IPS DF 19.7 (cell line): ENCODE data around the gene AGAP5.
A peak's percentile ranks its signal among the peaks of the same experiment; 100 is the strongest.
"Not testable (repeated sequence)": the region's sequence is repeated elsewhere in the genome, so short reads cannot be mapped to it uniquely, and the experiment has no call there.

Experiments used
- DNase-seq: peaks from one replicate; pipeline ENCODE4 v3.0.0-alpha.2; 2013; ENCODE audit warnings: low read depth, low spot score

AGAP5 gene

DNA sequence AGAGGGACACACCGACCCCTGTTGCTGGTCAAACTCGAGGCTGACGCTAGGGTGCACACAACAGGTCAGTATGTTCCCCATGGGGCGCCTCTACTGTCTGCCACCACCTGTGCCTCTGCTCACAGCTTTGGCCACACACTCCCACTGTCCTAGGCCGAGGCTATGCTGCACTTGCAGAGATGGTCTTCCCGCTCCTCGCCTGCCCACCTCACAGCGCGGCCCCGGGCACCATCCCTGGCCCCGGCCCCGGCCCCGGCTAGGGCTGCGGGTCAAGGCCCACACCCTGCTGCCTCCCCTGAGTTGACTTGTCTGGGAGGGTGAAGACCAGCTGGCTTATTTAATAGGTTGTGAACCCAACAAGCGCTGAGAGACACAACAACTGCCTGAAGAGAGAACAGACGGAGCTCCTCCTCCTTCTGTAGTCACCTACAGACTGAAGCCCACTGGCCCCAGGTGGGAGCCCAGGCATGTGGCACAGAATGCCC lies at the start of gene AGAP5:
Gene AGAP5, minus strand, starts transcription at position 435 of the 485 bp plus-strand sequence. Its CDS starts 354 bp downstream, at position 81.
- not testable (repeated sequence) for DNase-seq

DNA sequence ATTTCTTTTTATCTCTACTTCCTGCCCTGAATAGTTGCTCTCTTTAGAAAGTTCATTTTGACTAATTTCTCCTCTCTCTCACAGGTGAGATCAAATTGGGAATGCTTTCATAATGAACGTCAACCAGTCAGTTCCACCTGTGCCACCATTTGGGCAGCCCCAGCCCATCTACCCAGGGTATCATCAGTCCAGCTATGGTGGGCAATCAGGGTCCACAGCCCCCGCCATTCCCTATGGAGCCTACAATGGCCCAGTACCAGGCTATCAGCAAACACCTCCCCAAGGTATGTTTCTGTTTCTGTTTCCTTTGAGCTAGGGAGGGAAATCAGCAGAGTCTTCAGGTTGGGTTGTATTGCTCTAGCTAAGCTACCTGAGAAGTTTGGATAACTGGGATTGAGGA lies 48.8 kb upstream of the AGAP5 start:
- DNase-seq: no peak

DNA sequence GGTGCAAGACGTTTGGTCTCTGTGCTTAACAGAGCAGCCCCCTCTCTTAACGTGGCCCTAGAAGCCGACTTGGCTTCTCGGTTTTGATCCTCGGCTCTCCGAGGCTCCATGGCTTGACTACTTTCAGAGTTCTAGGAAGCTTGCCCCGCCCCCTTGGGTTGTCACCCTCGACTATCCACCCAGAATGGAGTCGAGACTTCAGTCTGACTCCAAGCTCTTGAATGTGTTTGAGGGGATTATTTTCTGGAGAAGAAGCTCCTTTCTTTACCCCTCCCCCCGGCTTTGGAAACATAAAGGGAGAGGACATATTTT lies 46.7 kb upstream of the AGAP5 start:
- DNase-seq: no peak

DNA sequence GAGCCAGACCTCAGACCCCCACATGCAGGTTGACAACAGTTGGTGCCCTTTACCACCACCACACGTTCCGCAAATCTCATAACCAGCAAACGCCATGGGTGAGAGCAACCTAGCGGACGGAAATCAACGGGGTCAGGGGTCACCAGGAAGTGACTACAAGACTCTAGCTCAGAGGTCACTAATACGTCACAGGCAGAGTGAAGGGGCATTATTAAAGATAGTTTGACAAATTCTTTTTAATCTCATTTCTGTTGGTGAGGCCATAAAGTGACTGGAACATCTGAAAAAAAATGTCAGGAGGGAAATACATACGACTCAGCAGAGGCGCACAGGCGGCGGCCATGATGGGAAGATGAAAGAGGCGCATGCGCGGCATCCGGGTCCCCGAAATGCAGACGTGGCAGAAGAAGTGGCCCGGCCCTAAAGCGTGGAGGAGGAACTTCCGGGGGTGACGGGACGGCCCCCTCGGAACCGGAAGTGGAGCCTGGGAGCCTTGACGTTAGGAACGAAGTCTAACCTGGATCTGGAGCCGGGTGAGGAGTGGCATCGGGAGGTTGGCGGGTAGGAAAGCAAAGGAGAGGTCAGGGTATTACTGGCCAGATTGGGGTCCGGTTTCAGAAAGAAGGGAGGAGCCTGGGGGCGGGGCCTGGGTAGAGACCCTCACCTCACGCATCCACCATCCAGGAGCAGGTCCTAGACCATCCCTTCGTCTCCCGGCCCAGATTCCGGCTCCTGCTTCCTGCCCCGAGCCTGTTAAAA lies 46.2 kb upstream of the AGAP5 start, which contains the start of gene SEC24C:
Gene SEC24C, plus strand, starts transcription at position 468 of the 759 bp plus-strand sequence. CDS start 2,461 bp downstream, outside the sequence.
- DNase-seq: peak; percentile 79

DNA sequence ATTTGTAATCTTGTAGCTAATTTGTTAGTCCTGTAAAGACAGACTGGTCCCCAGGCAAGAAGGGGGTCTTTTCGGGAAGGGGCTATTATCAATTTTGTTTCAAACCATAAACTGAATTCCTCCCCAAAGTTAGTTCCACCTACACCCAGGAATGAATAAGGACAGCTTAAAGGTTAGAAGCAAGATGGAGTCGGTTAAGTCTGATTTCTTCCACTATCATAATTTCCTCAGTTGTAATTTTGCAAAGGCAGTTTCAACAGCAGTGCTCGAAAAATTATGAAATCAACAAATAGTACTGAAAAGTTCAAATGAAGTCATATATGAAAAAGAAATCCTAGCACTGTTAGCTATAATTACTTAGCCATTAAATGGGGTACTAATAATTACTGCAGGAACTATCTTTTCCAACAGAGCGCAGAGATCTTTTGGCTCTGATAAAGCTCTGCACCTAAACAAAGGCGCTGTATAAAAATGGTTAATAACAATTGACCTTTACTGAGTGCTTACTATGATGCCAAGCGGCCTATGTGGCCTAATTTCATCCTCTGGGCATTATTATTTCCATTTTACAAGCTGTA lies 45.5 kb upstream of the AGAP5 start:
- no peak for DNase-seq

DNA sequence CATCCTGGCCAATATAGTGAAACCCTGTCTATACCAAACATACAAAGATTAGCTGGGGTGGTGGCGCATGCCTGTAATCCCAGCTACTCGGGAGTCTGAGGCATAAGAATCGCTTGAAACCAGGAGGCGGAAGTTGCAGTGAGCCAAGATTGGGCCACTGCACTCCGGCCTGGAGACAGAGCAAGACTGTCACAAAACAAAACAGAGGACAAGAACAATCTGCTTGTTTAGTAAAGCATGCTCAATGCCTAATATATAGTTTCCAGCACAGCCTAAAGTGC lies 44.5 kb upstream of the AGAP5 start:
- DNase-seq: no peak

DNA sequence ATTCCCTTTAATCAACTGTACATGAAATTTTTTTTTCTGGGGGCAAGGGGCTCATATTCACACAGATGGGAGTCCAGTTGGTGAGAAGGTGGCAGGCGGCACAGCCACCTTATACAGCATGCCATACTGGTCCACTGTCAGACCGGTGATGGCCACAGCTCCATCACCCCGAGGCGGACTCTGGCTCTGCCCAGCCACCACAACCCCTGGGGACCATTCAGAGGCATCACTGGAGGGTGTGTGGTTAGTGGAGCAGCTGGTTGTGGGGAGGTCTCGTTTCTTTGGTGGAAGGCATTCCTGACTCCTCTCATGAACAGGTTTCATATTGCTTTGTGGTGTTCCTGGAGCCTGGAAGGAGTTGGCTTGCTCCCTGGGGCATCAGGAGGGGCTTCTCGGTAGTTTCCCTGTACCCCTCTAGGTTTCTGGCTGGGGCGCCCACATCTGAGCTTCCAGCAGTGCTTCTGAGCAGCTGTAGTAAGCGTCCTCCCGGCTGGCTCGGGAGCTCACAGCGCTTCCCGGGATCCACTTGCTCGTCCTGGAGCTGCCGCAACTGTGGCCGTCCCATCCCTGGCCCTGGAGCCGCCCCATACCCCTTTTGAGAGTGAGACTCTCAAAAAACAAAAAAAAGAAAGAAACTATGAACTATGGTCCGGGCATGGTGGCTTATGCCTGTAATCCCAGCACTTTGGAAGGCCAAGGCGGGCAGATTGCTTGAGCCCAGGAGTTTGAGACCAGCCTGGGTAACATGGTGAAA lies 42.8 kb upstream of the AGAP5 start:
- not testable (repeated sequence) for DNase-seq

DNA sequence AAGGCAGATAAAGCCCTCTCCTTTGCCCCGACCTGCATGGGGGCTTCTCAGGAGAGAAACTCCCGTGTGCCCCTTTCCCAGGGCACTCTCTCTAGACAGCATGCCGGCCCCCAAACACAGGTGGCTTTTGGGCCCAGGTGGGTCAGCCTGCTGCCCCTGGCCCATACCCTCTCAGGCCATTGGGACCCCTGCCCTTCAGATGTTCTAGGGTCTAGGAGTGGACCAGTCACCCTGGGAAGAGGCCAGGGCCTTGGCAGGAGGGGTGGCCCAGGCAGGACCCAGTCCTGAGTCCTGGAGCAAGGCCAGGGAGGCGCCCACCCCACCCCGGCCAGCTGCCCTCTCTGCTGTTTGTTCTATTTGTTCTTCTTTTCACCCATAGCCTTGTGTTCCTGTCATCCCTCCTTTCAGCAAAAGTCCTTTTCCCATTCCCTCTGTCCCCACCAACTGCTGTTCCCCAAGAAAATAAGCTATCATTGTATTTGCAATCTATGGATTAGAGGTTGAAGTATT lies 36.9 kb upstream of the AGAP5 start:
- DNase-seq: no peak

DNA sequence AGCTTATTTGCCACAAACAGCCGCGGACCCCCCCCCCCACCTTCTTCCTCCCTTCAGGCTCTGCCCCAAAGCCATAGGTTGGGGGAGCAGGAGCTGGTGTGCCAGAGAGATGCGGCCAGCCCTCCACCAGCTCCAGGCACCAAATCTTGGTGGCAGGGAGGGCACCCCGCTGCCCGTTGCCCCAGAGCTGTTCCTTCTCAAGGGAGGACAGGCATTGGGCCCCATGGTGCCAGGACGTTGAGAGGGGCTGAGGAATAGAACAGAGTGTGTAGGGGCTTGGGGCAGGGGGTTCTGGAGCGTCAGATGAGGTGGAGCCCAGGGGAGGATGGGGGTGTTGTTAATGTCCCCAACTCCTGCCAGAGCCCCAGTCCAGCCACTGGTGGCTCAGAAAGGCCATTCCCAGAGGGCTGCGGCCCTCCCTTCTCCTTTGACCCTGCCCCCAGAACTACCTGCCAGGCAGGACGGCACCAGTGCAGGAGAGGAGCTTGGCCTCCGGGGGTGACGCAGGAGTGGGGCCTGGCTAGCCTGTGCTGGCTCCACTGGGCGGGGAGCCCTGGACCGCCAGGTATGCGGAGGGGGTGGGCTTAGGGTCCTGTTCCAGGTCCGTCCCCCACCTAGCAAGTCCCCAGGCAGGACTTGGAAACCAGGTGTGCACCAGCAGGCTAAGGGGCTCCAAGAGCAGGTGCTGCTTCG lies 36.3 kb upstream of the AGAP5 start:
- DNase-seq: no peak

DNA sequence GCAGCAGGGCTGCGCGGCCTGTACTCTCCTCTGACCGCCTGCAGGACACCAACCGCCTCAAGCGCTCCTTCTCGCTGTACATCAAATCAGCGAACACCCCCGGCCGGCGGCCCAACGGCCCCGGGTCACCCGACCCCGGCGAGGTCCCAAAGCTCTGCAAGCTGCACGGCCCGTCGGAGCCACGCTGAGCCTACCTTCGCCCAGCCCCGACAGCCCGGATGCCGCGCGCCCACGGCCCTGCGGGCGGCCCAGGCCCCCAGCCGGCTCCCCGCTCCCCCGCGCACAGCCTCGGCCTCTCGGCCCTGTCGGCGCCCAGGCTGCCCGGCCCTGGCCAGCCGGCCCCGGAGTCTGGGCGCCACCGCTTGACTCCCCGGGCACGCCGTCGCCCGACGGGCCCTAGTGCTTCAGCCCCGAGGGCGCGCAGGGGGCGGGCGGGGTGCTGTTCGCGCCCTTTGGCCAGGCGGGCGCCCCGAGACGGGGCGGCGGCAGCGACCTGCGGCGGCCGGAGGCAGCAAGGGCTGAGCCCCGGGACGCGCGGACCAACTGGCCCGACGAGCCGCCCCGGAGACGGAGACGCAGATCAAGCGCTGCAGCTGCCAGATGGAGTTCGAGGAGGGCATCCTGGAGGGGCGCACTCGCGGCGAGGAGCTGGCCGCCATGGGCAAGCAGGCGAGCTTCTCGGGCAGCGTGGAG lies 35.2 kb upstream of the AGAP5 start:
- no peak for DNase-seq

DNA sequence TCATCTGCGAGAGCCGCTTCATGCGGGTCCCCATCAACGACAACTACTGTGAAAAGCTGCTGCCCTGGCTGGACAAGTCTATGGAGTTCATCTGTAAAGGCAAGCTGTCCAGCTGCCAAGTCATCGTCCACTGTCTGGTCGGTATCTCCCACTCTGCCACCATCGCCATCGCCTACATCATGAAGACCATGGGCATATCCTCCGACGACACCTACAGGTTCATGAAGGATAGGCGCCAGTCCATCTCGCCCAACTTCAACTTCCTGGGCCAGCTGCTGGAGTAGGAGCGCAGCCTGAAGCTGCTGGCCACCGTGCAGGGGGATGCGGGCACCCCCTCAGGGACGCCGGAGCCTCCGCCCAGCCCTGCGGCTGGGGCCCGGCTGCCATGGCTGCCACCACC lies 34.5 kb upstream of the AGAP5 start:
- DNase-seq: no peak

DNA sequence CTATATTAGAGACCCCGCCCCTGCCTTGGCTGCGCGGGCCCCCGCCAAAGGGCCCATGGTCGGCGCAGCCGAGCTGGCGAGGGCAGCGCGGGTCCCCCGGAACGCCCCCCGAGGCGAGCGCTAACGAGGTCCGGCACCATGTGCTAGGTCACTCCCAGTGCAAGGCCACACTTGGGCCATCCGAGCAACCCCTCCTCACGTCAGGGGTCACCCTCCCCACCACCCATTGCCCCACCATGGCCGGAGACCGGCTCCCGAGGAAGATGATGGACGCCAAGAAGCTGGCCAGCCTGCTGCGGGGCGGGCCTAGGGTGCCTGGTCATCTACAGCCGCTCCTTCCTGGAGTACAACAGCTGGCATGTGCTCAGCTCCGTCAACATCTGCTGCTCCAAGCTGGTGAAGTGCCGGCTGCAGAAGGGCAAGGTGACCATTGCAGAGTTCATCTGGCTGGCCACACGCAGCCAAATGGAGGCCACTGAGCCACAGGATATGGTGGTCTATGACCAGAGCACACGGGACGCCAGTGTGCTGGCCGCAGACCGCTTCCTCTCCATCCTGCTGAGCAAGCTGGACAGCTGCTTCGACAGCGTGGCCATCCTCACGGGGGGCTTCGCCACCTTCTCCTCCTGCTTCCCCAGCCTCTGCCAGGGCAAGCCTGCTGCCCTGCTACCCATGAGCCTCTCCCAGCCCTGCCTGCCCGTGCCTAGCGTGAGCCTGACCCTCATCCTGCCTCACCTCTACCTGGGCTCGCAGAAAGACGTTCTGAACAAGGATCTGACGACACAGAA lies 33.9 kb upstream of the AGAP5 start:
- DNase-seq: no peak

DNA sequence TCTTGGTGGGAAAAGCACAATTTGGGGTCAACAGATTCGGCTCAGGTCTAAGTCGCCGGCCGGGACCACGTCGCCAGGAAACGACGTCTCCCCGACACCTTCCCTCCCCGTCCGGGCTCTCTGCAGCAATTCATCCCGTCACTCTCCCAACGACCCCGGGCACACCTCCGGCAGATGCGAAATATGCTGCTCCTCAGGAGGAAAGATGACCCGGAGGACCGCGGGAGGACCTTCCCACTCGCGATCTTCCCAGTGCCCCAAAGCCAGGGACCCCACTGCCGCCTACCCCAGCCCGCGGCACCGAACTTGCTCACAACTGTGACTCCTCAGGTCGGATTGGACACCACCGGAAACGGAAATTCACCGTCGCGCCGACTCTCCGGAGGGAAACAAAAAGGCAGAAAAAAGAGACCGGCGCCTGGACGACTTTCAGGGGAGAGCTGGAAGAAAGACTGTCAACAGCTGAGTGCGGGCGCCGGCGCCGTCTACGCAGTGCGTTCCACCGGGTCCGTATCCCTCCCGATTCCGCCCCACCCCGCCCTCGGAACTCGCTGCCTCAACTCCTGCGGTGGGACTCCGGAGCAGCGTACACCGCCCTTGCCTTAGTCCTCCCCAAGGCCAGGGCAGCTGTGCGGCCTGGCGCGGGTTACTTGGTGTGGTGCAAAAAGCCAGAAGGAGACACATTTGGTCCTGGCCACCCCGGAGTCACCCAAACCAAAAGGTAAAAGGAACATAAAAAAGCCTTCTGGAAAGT lies 32.4 kb upstream of the AGAP5 start:
- DNase-seq: peak; percentile 64

DNA sequence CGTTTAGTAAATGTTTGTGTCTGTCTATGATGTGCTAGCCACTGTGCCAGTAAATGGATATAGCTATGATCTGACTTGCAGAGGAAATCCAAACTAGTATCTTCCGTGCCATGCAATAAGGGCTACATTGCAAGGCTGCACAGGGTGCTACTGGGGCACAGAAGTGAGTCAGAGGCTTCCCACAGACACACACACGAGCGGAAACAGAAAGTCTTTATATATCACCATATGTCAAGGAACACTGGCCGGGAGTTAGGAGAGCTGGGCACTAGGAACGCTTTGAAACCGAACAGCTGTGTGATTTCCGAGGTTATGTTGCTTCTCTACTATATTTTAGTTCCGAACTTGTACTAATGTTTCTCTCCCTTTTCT lies 31.9 kb upstream of the AGAP5 start:
- DNase-seq: not testable (repeated sequence)

DNA sequence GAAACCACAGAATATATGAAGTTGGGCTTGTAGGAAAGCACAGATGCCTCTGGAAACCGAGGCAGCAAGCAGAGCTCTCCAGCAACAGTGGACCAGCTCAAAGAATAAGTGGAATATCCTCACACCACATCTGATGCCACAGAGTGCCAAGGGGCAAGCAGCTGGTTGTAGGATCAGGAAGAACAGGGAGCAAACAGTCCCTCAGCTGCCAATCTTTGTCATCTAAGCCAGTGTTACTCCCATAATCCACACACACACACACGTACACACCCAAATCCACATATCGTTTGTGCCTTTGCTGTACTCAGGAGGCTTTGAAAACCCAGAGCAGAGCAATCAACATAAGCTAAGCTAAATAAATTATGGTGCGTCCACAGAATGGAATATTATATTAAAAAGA lies 25.6 kb upstream of the AGAP5 start:
- DNase-seq: no peak

DNA sequence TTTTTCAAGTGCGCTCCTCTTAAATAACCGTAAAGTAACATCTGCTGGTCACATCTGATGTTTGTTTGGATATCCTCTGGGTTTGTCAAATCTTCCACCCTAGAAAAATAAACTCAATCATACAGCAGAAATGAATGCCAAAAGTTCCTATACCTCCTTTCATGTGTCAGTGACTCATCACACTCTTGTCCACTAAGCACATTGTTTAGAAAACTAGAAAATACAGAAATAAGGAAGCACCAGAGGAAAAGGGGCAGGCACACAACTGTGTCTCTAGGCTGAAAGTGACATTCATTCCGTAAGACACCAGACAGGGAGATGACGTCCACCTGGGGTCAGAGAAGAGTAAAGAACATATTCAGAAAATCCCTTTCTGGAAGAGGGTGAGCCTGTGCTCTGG lies 22.7 kb upstream of the AGAP5 start:
- not testable (repeated sequence) for DNase-seq

DNA sequence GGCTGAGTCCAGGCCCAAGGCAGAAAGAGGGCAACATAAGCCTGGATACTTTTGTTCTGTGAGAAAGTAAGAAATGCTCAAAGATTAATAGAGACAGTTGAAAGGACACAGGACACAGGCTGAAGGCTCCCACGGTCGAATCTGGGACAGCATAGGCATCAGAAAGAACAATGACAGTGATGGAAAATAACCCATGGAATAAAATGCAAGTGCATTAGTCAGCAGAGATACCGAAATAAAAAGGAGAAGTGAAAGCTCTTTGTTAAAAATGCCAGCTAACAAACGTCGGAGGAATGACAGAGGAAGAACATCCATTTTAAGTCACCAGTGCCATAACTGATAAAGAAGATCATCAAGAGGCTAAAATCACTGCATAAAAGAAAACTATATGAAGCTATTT lies 19.6 kb upstream of the AGAP5 start:
- no peak for DNase-seq

DNA sequence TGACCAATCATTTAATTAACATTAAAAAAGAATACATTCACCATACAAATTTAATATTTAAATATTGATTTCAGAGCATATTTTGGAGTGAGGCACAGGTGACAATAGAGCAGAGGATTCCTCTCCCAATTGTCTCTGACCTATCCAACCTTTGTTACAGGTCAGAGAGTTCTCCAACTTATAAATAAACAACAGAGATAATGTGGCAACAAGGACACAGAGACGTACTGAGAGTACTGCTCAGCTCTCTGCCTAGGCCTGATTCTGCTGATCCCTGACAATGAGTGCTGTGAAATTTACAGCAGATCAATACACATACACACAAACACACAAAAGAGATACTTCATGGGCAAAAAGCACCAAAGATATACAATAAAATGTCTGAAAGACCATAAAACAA lies 18.3 kb upstream of the AGAP5 start:
- no peak for DNase-seq

DNA sequence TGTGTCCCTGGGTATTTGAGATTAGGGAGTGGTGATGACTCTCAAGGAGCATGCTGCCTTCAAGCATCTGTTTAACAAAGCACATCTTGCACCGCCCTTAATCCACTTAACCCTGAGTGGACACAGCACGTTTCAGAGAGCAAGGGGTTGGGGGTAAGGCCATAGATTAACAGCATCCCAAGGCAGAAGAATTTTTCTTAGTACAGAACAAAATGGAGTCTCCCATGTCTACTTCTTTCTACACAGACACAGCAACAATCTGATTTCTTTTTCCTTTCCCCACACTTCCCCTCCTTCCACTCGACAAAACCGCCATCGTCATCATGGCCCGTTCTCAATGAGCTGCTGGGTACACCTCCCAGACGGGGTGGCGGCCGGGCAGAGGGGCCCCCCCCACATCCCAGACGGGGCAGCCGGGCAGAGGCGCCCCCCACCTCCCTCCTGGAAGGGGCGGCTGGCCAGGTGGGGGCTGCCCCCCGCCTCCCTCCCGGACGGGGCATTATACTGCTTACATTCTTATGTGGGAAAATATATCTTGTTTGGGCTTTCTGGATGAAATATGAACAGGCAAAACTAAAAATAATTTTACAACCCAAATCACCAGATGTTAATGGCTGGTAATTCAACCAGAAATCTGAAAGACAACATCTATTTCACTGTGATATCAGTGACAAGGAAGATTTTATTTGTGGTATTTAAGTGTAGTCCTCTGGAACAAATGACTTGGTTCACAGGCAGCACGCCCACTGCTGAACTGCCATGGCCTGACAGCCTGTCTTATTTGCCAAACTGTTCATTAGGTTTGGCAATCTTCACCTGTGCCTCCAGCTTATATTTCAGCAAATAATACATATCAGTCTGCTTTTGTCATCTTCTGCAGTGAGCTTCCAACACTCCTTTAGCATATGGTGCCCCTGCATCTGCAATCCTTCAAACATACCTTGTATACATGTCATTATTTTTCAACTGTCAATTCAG lies 17.6 kb upstream of the AGAP5 start:
- DNase-seq: not testable (repeated sequence)
